WTC11 (cell line): Measurements from ENCODE around the gene PCBP3. TPM values are rescaled to one million over a fixed set of nuclear protein-coding genes. Genes with fewer than 3 reads are reported as not detected.

ENCODE experiments used
- ATAC-seq: fragments of 200-7000 bp; cut with Tn5 transposase; 2 replicates; pipeline ENCODE4 v1.10.0; 2021; ENCODE audit warnings: mild to moderate bottlenecking, moderate library complexity
- CTCF ChIA-PET: fragments of 300-600 bp; sonication (Branson Sonifier 250); formaldehyde crosslinking; loops from one replicate; lab custom pipeline; 2021; ENCODE audit warnings: antibody characterized with exemption; lab: Charles Lee
- POLR2A ChIA-PET: fragments of 350-600 bp; sonication (Branson Sonifier 250); formaldehyde crosslinking; loops from one replicate; lab custom pipeline; 2021; ENCODE audit warnings: antibody characterized with exemption; lab: Charles Lee
- DNase-seq: peaks from one replicate; pipeline ENCODE4 v3.0.0; 2021; ENCODE audit warnings: low spot score
- H3K27ac Mint-ChIP-seq: 2 replicates; pipeline ENCODE4 v1.8.0; 2021; ENCODE audit warnings: mixed read lengths
- H3K27me3 Mint-ChIP-seq: 2 replicates; pipeline ENCODE4 v1.8.0; 2021; ENCODE audit warnings: low read depth, mild to moderate bottlenecking, moderate library complexity, mixed read lengths
- H3K36me3 Mint-ChIP-seq: 2 replicates; pipeline ENCODE4 v1.8.0; 2021; ENCODE audit warnings: mixed read lengths
- H3K4me1 Mint-ChIP-seq: 2 replicates; pipeline ENCODE4 v1.8.0; 2022; ENCODE audit warnings: mixed read lengths
- H3K4me3 Mint-ChIP-seq: 2 replicates; pipeline ENCODE4 v1.8.0; 2021; ENCODE audit warnings: mild to moderate bottlenecking, moderate library complexity, mixed read lengths
- H3K9me3 Mint-ChIP-seq: 2 replicates; pipeline ENCODE4 v1.8.0; 2021; ENCODE audit warnings: mixed read lengths
- CBFB ChIP-seq: sonication (generic); formaldehyde crosslinking; IDR thresholded peaks from 2 replicates; pipeline ENCODE4 v1.8.1; 2022; ENCODE audit warnings: mild to moderate bottlenecking, low read depth, missing genetic modification reagents
- CTCF ChIP-seq: fragments of 200-600 bp; IDR thresholded peaks from 2 replicates; pipeline ENCODE4 v1.8.0; 2022; ENCODE audit warnings: antibody characterized with exemption
- E2F1 ChIP-seq: sonication (generic); formaldehyde crosslinking; IDR thresholded peaks from 2 replicates; pipeline ENCODE4 v1.8.0; 2022; ENCODE audit warnings: mild to moderate bottlenecking, missing genetic modification reagents
- ELF4 ChIP-seq: sonication (generic); formaldehyde crosslinking; IDR thresholded peaks from 2 replicates; pipeline ENCODE4 v1.8.1; 2022; ENCODE audit warnings: low read depth, mild to moderate bottlenecking, moderate library complexity, missing genetic modification reagents
- EMX1 ChIP-seq: fragments of 250-450 bp; sonication (Bioruptor Pico); IDR thresholded peaks from 2 replicates; pipeline ENCODE4 v1.8.0; 2021; ENCODE audit warnings: mild to moderate bottlenecking
- GRHL2 ChIP-seq: fragments of 250-450 bp; sonication (Bioruptor Pico); IDR thresholded peaks from 2 replicates; pipeline ENCODE4 v1.8.0; 2022; ENCODE audit warnings: mild to moderate bottlenecking, moderate library complexity; ENCODE audit not compliant: insufficient replicate concordance, severe bottlenecking
- MAX ChIP-seq: sonication (generic); formaldehyde crosslinking; IDR thresholded peaks from 2 replicates; pipeline ENCODE4 v1.8.0; 2022; ENCODE audit warnings: mild to moderate bottlenecking, missing genetic modification reagents
- MLX ChIP-seq: sonication (generic); formaldehyde crosslinking; IDR thresholded peaks from 2 replicates; pipeline ENCODE4 v1.8.1; 2023; ENCODE audit warnings: mild to moderate bottlenecking, missing genetic modification reagents, moderate library complexity
- MXD4 ChIP-seq: fragments of 250-450 bp; sonication (Bioruptor Pico); IDR thresholded peaks from 2 replicates; pipeline ENCODE4 v1.8.0; 2021; ENCODE audit warnings: mild to moderate bottlenecking, moderate library complexity, borderline replicate concordance
- NFYB ChIP-seq: sonication (generic); formaldehyde crosslinking; conservative IDR thresholded peaks from 2 replicates; pipeline ENCODE4 v1.8.0; 2022; ENCODE audit warnings: low read depth, missing genetic modification reagents
- NR3C1 ChIP-seq: sonication (generic); formaldehyde crosslinking; conservative IDR thresholded peaks from 2 replicates; pipeline ENCODE4 v1.8.1; 2023; ENCODE audit warnings: low read depth, mild to moderate bottlenecking, missing genetic modification reagents
- OVOL2 ChIP-seq: fragments of 250-450 bp; sonication (Bioruptor Pico); IDR thresholded peaks from 2 replicates; pipeline ENCODE4 v1.9.0; 2021; ENCODE audit warnings: mild to moderate bottlenecking, borderline replicate concordance
- SOX15 ChIP-seq: fragments of 250-450 bp; sonication (Bioruptor Pico); IDR thresholded peaks from 2 replicates; pipeline ENCODE4 v1.9.0; 2021; ENCODE audit warnings: mild to moderate bottlenecking
- ZNF219 ChIP-seq: sonication (generic); formaldehyde crosslinking; IDR thresholded peaks from 2 replicates; pipeline ENCODE4 v1.8.0; 2023; ENCODE audit warnings: missing genetic modification reagents, mild to moderate bottlenecking, borderline replicate concordance
- ZNF416 ChIP-seq: fragments of 250-450 bp; sonication (Bioruptor Pico); IDR thresholded peaks from 2 replicates; pipeline ENCODE4 v1.9.0; 2021; ENCODE audit warnings: mild to moderate bottlenecking, inconsistent platforms
- total RNA-seq: library from RNA; stranded (reverse); gene quantifications from 3 replicates; pipeline ENCODE4 v1.2.3, GENCODE V29; 2021
- TF ChIP-seq, protein P1 (sequence below): sonication (generic); formaldehyde crosslinking; IDR thresholded peaks from 2 replicates; pipeline ENCODE4 v1.8.0; 2022; ENCODE audit warnings: mild to moderate bottlenecking, missing genetic modification reagents
- TF ChIP-seq, protein P2 (sequence below): sonication (generic); formaldehyde crosslinking; IDR thresholded peaks from 2 replicates; pipeline ENCODE4 v1.8.1; 2023; ENCODE audit warnings: mild to moderate bottlenecking, missing genetic modification reagents
- TF ChIP-seq, protein P3 (sequence below): sonication (generic); formaldehyde crosslinking; IDR thresholded peaks from 2 replicates; pipeline ENCODE4 v1.8.0; 2022; ENCODE audit warnings: mild to moderate bottlenecking, missing genetic modification reagents
- TF ChIP-seq, protein P4 (sequence below): sonication (generic); formaldehyde crosslinking; IDR thresholded peaks from 2 replicates; pipeline ENCODE4 v1.8.1; 2023; ENCODE audit warnings: mild to moderate bottlenecking, missing genetic modification reagents

PCBP3 gene
- total RNA-seq, 1 experiment from 2014 or later, result 8.5 TPM

- no peak overlapping the region for H3K4me3 Mint-ChIP-seq
- POLR2A ChIA-PET, result no interaction called here
- CTCF ChIA-PET, result no interaction called here
Measured at GRCh38 chr21:45843426-45843825, 199.9 kb downstream of the PCBP3 start.

More at GRCh38 chr21:45843426-45843825, 199.9 kb downstream of the PCBP3 start:
- H3K9me3 Mint-ChIP-seq, result peaks cover 27% of the 10 kb centered on the region
- H3K27me3 Mint-ChIP-seq, result peaks cover 3% of the 10 kb centered on the region; the same call in 1 of the 2 replicates
- no peak for DNase-seq
- no peak for ATAC-seq
- H3K27ac Mint-ChIP-seq, result no peak overlapping the region
- H3K4me1 Mint-ChIP-seq, result peaks cover 15% of the 10 kb centered on the region
- TF ChIP-seq ZNF416 (no peak), OVOL2 (no peak), NFYB (no peak), ELF4 (CRISPR knock-in tag) (no peak), E2F1 (no peak), GRHL2 (no peak), SOX15 (no peak), EMX1 (no peak), CBFB (CRISPR knock-in tag) (no peak), MLX (CRISPR knock-in tag) (no peak), MXD4 (CRISPR knock-in tag) (no peak), CTCF (no peak), NR3C1 (CRISPR knock-in tag) (no peak), MAX (CRISPR knock-in tag) (no peak), ZNF219 (CRISPR knock-in tag) (no peak)
- TF ChIP-seq, protein P1, sequence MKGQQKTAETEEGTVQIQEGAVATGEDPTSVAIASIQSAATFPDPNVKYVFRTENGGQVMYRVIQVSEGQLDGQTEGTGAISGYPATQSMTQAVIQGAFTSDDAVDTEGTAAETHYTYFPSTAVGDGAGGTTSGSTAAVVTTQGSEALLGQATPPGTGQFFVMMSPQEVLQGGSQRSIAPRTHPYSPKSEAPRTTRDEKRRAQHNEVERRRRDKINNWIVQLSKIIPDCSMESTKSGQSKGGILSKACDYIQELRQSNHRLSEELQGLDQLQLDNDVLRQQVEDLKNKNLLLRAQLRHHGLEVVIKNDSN (CRISPR knock-in tag), result no peak
- TF ChIP-seq, protein P2, sequence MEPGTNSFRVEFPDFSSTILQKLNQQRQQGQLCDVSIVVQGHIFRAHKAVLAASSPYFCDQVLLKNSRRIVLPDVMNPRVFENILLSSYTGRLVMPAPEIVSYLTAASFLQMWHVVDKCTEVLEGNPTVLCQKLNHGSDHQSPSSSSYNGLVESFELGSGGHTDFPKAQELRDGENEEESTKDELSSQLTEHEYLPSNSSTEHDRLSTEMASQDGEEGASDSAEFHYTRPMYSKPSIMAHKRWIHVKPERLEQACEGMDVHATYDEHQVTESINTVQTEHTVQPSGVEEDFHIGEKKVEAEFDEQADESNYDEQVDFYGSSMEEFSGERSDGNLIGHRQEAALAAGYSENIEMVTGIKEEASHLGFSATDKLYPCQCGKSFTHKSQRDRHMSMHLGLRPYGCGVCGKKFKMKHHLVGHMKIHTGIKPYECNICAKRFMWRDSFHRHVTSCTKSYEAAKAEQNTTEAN (CRISPR knock-in tag), result no peak
- TF ChIP-seq, protein P3, sequence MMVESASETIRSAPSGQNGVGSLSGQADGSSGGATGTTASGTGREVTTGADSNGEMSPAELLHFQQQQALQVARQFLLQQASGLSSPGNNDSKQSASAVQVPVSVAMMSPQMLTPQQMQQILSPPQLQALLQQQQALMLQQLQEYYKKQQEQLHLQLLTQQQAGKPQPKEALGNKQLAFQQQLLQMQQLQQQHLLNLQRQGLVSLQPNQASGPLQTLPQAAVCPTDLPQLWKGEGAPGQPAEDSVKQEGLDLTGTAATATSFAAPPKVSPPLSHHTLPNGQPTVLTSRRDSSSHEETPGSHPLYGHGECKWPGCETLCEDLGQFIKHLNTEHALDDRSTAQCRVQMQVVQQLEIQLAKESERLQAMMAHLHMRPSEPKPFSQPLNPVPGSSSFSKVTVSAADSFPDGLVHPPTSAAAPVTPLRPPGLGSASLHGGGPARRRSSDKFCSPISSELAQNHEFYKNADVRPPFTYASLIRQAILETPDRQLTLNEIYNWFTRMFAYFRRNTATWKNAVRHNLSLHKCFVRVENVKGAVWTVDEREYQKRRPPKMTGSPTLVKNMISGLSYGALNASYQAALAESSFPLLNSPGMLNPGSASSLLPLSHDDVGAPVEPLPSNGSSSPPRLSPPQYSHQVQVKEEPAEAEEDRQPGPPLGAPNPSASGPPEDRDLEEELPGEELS (CRISPR knock-in tag), result no peak
- TF ChIP-seq, protein P4, sequence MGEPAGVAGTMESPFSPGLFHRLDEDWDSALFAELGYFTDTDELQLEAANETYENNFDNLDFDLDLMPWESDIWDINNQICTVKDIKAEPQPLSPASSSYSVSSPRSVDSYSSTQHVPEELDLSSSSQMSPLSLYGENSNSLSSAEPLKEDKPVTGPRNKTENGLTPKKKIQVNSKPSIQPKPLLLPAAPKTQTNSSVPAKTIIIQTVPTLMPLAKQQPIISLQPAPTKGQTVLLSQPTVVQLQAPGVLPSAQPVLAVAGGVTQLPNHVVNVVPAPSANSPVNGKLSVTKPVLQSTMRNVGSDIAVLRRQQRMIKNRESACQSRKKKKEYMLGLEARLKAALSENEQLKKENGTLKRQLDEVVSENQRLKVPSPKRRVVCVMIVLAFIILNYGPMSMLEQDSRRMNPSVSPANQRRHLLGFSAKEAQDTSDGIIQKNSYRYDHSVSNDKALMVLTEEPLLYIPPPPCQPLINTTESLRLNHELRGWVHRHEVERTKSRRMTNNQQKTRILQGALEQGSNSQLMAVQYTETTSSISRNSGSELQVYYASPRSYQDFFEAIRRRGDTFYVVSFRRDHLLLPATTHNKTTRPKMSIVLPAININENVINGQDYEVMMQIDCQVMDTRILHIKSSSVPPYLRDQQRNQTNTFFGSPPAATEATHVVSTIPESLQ (CRISPR knock-in tag), result no peak
- TF ChIP-seq, all 79 proteins: peak for 0
- H3K36me3 Mint-ChIP-seq, result peaks cover 26% of the 10 kb centered on the region
